Measurements from ENCODE around the gene FAM151A. TPM values are rescaled to one million over a fixed set of nuclear protein-coding genes. Genes with fewer than 3 reads are reported as not detected.
"Not testable (repeated sequence)": the region's sequence is repeated elsewhere in the genome, so short reads cannot be mapped to it uniquely, and the experiment has no call there.

FAM151A gene
- total RNA-seq, 1 donor from 2014 or later = not detected

DNA sequence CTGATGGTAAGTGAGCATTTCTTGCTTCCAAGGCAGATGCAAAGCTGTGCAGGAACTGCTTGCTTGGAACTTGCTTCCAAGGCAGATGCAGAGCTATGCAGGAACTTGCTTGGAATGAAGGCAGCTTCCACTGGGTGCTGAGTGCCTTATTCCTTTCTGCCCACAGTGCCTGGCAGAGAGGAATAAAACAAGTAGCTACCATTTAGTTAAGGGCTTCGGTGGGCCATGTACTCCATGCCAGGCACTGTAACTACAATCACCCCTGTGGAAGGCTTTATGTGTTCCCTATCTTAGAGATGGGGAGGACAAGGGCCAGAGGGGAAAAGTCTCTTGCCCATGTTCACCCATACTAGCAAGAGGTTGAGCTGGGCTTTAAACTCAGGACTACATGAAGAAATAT is 26.6 kb upstream of the FAM151A start:
- H3K36me3 Mint-ChIP-seq (ENCODE audit: low read depth) = no peaks in the 10 kb centered on the region
- no peak overlapping the region for H3K4me3 Mint-ChIP-seq
- no peaks in the 10 kb centered on the region for H3K4me1 Mint-ChIP-seq (ENCODE audit: low read depth)
- H3K27me3 Mint-ChIP-seq (ENCODE audit: insufficient read depth) = peaks cover 1% of the 10 kb centered on the region
- H3K27ac Mint-ChIP-seq = no peak overlapping the region
- intact Hi-C loops (cut with micrococcal nuclease) = no loop called here
- DNase-seq (ENCODE audit: low spot score) = no peak
- no peaks in the 10 kb centered on the region for H3K9me3 Mint-ChIP-seq

- Mint-ChIP-seq H3K36me3 (ENCODE audit: low read depth) (no peaks in the 10 kb centered on the region), H3K27me3 (ENCODE audit: insufficient read depth) (peaks cover 1% of the 10 kb centered on the region), H3K9me3 (no peaks in the 10 kb centered on the region), H3K27ac (no peak overlapping the region), H3K4me1 (ENCODE audit: low read depth) (no peaks in the 10 kb centered on the region), H3K4me3 (no peak overlapping the region)
- intact Hi-C loops (cut with micrococcal nuclease) = no loop called here
- DNase-seq (ENCODE audit: low spot score) = no peak
Observed at GRCh38 chr1:54649130-54649898, 26.0 kb upstream of the FAM151A start.

GRCh38 chr1:54645806-54646676 is 22.7 kb upstream of the FAM151A start:
- no peaks in the 10 kb centered on the region for H3K4me1 Mint-ChIP-seq (ENCODE audit: low read depth)
- H3K27me3 Mint-ChIP-seq (ENCODE audit: insufficient read depth) = peaks cover 1% of the 10 kb centered on the region
- no peak overlapping the region for H3K27ac Mint-ChIP-seq
- H3K4me3 Mint-ChIP-seq = no peak overlapping the region
- peaks cover 4% of the 10 kb centered on the region for H3K9me3 Mint-ChIP-seq
- intact Hi-C loops (cut with micrococcal nuclease) = no loop called here
- no peaks in the 10 kb centered on the region for H3K36me3 Mint-ChIP-seq (ENCODE audit: low read depth)
- no peak for DNase-seq (ENCODE audit: low spot score)

DNA sequence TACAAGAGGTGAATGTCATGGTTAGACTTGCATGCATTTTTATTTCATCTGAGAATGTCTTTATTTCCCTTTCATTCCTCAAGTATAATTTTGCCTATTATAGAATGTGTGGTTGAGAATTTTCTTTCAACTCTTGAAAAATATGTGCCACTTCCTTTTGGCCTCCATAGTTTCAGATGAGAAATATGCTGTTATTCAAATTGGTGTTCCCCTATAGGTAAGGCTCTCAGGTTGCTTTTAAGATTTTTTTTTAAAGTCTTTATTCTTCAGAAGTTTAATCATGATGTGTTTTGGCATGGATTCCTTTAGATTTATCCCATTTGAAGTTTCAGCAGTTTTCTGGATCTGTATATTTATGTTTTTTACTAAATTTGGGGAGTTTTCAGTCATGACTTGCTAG is 20.4 kb upstream of the FAM151A start:
- H3K27me3 Mint-ChIP-seq (ENCODE audit: insufficient read depth) = peaks cover 1% of the 10 kb centered on the region
- no peaks in the 10 kb centered on the region for H3K4me1 Mint-ChIP-seq (ENCODE audit: low read depth)
- intact Hi-C loops (cut with micrococcal nuclease) = no loop called here
- H3K9me3 Mint-ChIP-seq = peaks cover 4% of the 10 kb centered on the region
- H3K4me3 Mint-ChIP-seq = no peak overlapping the region
- no peak overlapping the region for H3K27ac Mint-ChIP-seq
- DNase-seq (ENCODE audit: low spot score) = no peak
- H3K36me3 Mint-ChIP-seq (ENCODE audit: low read depth) = no peaks in the 10 kb centered on the region

DNA sequence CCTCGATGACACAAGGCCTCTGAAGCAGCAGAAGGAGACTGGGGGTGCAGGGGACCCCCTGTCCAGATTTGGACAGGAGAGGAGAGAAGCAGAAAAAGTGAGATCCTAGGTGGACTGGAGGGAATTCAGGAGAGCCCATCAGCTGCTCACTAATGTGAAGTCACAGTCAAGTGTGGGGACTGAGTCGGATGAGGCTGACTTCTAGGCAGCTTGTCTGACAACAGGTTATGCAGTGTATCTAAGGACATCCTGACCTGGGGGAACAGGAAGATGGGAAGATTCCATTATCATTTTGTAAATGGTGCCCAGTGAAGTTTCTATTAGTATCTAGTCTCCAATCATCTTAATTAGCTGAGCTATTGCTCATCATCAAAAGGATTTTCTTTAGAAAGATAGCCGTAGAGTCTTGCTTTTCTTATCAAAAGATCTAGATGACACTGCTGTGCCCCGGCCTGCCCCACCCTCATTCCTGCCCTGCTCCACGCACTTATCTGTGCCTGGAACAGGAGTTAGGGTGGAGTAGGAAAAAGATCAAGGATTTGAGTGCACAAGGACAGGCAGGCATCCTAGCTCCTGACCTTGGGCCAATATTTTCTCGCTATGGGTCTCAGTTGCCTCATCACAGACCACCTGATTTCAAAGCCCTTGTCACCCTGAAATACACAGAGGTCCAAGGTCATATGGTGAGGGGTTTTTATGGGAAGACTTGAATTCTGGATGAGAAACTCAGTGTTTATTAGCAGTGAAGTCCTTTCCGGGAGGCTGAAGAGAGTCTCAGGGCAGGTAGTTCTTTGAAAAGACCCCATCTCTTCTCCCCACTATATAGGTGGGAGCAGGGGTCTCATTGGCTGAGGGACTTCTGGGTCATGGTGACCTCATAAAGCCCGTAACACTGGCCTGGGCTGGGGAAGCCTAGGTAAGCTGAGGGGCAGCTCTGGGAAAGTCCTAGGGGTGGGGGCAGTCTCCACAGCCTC is 17.8 kb upstream of the FAM151A start, which contains the start of gene MROH7:
TSS of gene MROH7 (plus strand) at position 924 of the 974 bp plus-strand sequence. CDS start 11,141 bp downstream, outside the sequence.
- no peak within 1 kb of the TSS for H3K27ac Mint-ChIP-seq
- H3K36me3 Mint-ChIP-seq (ENCODE audit: low read depth) = no peaks in the 10 kb centered on the region
- H3K9me3 Mint-ChIP-seq = peaks cover 4% of the 10 kb centered on the region
- no peaks in the 10 kb centered on the region for H3K4me1 Mint-ChIP-seq (ENCODE audit: low read depth)
- H3K4me3 Mint-ChIP-seq = no peak within 1 kb of the TSS
- no peak for DNase-seq (ENCODE audit: low spot score)
- intact Hi-C loops (cut with micrococcal nuclease) = no loop called here
- peaks cover 8% of the 10 kb centered on the region for H3K27me3 Mint-ChIP-seq (ENCODE audit: insufficient read depth)

- Mint-ChIP-seq H3K4me1 (ENCODE audit: low read depth) (no peaks in the 10 kb centered on the region), H3K9me3 (peaks cover 4% of the 10 kb centered on the region), H3K4me3 (no peak overlapping the region), H3K27me3 (ENCODE audit: insufficient read depth) (peaks cover 7% of the 10 kb centered on the region), H3K27ac (no peak overlapping the region), H3K36me3 (ENCODE audit: low read depth) (no peaks in the 10 kb centered on the region)
- DNase-seq (ENCODE audit: low spot score) = no peak
- intact Hi-C loops (cut with micrococcal nuclease) = no loop called here
Observed at GRCh38 chr1:54640361-54640760, 17.0 kb upstream of the FAM151A start.

- H3K36me3 Mint-ChIP-seq (ENCODE audit: low read depth); H3K27ac Mint-ChIP-seq; DNase-seq (ENCODE audit: low spot score); H3K4me3 Mint-ChIP-seq; H3K4me1 Mint-ChIP-seq (ENCODE audit: low read depth); H3K9me3 Mint-ChIP-seq; intact Hi-C loops (cut with micrococcal nuclease): not testable (repeated sequence)
- peaks cover 18% of the 10 kb centered on the region for H3K27me3 Mint-ChIP-seq (ENCODE audit: insufficient read depth)
Observed at GRCh38 chr1:54636461-54637446, 13.4 kb upstream of the FAM151A start.

- H3K27ac Mint-ChIP-seq; H3K9me3 Mint-ChIP-seq; H3K4me1 Mint-ChIP-seq (ENCODE audit: low read depth); H3K36me3 Mint-ChIP-seq (ENCODE audit: low read depth); intact Hi-C loops (cut with micrococcal nuclease); DNase-seq (ENCODE audit: low spot score); H3K4me3 Mint-ChIP-seq: not testable (repeated sequence)
- H3K27me3 Mint-ChIP-seq (ENCODE audit: insufficient read depth) = peaks cover 18% of the 10 kb centered on the region
Observed at GRCh38 chr1:54635804-54636203, 12.5 kb upstream of the FAM151A start.

GRCh38 chr1:54627196-54627595 is 3.9 kb upstream of the FAM151A start:
- Mint-ChIP-seq H3K27me3 (ENCODE audit: insufficient read depth) (peaks cover 4% of the 10 kb centered on the region), H3K4me1 (ENCODE audit: low read depth) (no peaks in the 10 kb centered on the region), H3K27ac (no peak overlapping the region), H3K36me3 (ENCODE audit: low read depth) (no peaks in the 10 kb centered on the region), H3K4me3 (no peak overlapping the region), H3K9me3 (no peaks in the 10 kb centered on the region)
- no peak for DNase-seq (ENCODE audit: low spot score)
- intact Hi-C loops (cut with micrococcal nuclease) = no loop called here

DNA sequence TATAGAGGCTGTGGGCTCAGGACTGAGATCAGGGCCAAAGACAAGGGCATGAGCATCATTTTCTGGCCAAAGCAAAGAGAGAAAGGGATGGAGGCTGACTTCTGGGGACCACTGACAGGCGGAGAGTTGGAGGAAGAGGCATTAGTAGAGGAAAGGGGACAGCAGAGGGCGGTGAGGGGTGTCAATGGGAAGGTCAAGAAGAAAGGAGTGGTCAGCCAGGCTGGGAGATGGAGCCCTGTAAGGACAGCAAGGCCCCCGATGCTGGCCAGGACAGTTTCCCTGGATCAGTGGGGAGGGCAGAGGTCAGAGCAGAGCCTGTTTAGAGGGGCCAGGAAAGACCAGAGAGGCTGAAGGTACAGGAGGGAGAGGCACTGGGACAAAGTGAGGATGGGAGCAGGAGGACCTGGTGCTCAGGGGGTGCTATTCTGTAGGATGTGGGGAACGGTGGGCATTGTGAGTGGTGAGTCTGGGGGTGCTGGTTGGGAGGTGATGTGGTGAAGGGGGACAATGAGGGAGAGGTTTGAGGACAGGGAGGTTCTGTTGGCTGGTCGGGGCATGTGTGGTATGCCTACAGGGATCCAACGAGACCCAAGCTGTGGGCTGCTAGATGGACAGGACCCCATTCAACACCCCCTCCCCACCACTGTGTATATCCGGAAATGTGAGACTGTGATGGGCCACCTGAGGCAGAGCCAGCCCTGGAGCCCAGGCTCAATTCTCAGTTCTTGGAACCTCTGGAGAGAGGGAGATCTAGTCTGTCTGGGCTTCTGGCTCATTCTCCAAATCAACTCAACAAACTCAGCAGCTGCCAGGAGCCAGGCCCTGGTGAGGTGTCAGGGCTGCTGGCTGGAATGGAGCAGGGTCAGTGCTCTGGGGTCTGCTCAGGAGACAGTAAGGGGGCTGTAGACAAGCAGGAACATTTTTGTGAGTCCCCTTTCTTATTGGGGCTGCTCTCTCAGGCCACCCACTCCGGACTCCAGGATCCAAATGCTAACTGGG is 1.4 kb upstream of the FAM151A start:
- H3K27ac Mint-ChIP-seq = no peak overlapping the region

GRCh38 chr1:54619749-54620148 is 3.6 kb downstream of the FAM151A start:
- Mint-ChIP-seq H3K27me3 (ENCODE audit: insufficient read depth) (peaks cover 3% of the 10 kb centered on the region), H3K4me3 (no peak overlapping the region), H3K9me3 (no peaks in the 10 kb centered on the region), H3K27ac (no peak overlapping the region), H3K36me3 (ENCODE audit: low read depth) (no peaks in the 10 kb centered on the region), H3K4me1 (ENCODE audit: low read depth) (no peaks in the 10 kb centered on the region)
- intact Hi-C loops (cut with micrococcal nuclease) = no loop called here
- no peak for DNase-seq (ENCODE audit: low spot score)

More for the DNA sequence above, 1.4 kb upstream of the FAM151A start:
- H3K27me3 Mint-ChIP-seq (ENCODE audit: insufficient read depth) = peaks cover 3% of the 10 kb centered on the region
- H3K36me3 Mint-ChIP-seq (ENCODE audit: low read depth) = no peaks in the 10 kb centered on the region
- intact Hi-C loops (cut with micrococcal nuclease) = no loop called here
- H3K4me3 Mint-ChIP-seq = no peak overlapping the region
- DNase-seq (ENCODE audit: low spot score) = no peak
- no peaks in the 10 kb centered on the region for H3K4me1 Mint-ChIP-seq (ENCODE audit: low read depth)
- H3K9me3 Mint-ChIP-seq = no peaks in the 10 kb centered on the region

All from activated T-helper 1 cell treated with anti-CD3 and anti-CD28 coated beads, Interleukin-12 subunit alpha, Interleukin-12 subunit beta, Interleukin-2, Interleukin-4 antibody, amounts not matched to agents 30 ng/mL and 10 ng/mL and 1 ng/mL, durations not matched to agents 14 hours and 24 hours and 36 hours (primary cell).